Mucosa of stomach (tissue), 1 donor: ENCODE results near the gene LCN10.
"Not testable (repeated sequence)": the region's sequence is repeated elsewhere in the genome, so short reads cannot be mapped to it uniquely, and the experiment has no call there.

Experiments used
- H3K27me3 ChIP-seq: one replicate; pipeline ENCODE4 v1.7.0; 2013; ENCODE audit warnings: mild to moderate bottlenecking, low read length; ENCODE audit not compliant: control insufficient read depth, insufficient read depth
- H3K36me3 ChIP-seq: one replicate; pipeline ENCODE4 v1.7.0; 2013; ENCODE audit warnings: low read length; ENCODE audit not compliant: control insufficient read depth, insufficient read depth
- H3K4me1 ChIP-seq: one replicate; pipeline ENCODE4 v1.7.0; 2013; ENCODE audit warnings: mild to moderate bottlenecking, low read length; ENCODE audit not compliant: control insufficient read depth, insufficient read depth
- H3K4me3 ChIP-seq: one replicate; pipeline ENCODE4 v1.7.0; 2013; ENCODE audit warnings: low read length
- H3K9ac ChIP-seq: one replicate; pipeline ENCODE4 v1.7.0; 2013; ENCODE audit warnings: mild to moderate bottlenecking, low read length, moderate library complexity
- H3K9me3 ChIP-seq: one replicate; pipeline ENCODE4 v1.7.0; 2013; ENCODE audit warnings: mild to moderate bottlenecking, low read length, moderate library complexity; ENCODE audit not compliant: control insufficient read depth
- donor health status: Pancreatic carcinoma.

LCN10 gene

GRCh38 chr9:136709454-136710109, 33.2 kb downstream of the LCN10 start:
- Histone ChIP-seq H3K4me1 (peaks cover 11% of the 10 kb centered on the region), H3K27me3 (peaks cover 33% of the 10 kb centered on the region), H3K9ac (no peak overlapping the region)

GRCh38 chr9:136707849-136708517, 34.8 kb downstream of the LCN10 start:
- Histone ChIP-seq H3K36me3 (no peaks in the 10 kb centered on the region), H3K9ac (no peak overlapping the region), H3K4me3 (no peak overlapping the region), H3K9me3 (no peaks in the 10 kb centered on the region), H3K27me3 (peaks cover 17% of the 10 kb centered on the region), H3K4me1 (peaks cover 11% of the 10 kb centered on the region)

More at GRCh38 chr9:136709454-136710109, 33.2 kb downstream of the LCN10 start:
- no peaks in the 10 kb centered on the region for H3K36me3 ChIP-seq
- H3K9me3 ChIP-seq, result no peaks in the 10 kb centered on the region
- no peak overlapping the region for H3K4me3 ChIP-seq

- H3K4me3 ChIP-seq, result no peak overlapping the region
- H3K4me1 ChIP-seq, result peaks cover 11% of the 10 kb centered on the region
- no peaks in the 10 kb centered on the region for H3K36me3 ChIP-seq
- H3K9ac ChIP-seq, result no peak overlapping the region
- no peaks in the 10 kb centered on the region for H3K9me3 ChIP-seq
- peaks cover 12% of the 10 kb centered on the region for H3K27me3 ChIP-seq
Measured at GRCh38 chr9:136707011-136707410, 35.7 kb downstream of the LCN10 start.

- Histone ChIP-seq H3K36me3 (no peaks in the 10 kb centered on the region), H3K27me3 (peaks cover 18% of the 10 kb centered on the region), H3K4me1 (peaks cover 13% of the 10 kb centered on the region), H3K9me3 (no peaks in the 10 kb centered on the region), H3K9ac (no peak overlapping the region), H3K4me3 (no peak overlapping the region)
Measured at GRCh38 chr9:136705564-136705963, 37.2 kb downstream of the LCN10 start.

GRCh38 chr9:136704741-136705140, 38.0 kb downstream of the LCN10 start:
- H3K4me3 ChIP-seq, H3K9me3 ChIP-seq, H3K36me3 ChIP-seq, H3K9ac ChIP-seq: not testable (repeated sequence)
- H3K27me3 ChIP-seq, result peaks cover 19% of the 10 kb centered on the region
- H3K4me1 ChIP-seq, result peaks cover 13% of the 10 kb centered on the region

GRCh38 chr9:136703276-136703860, 39.4 kb downstream of the LCN10 start:
- no peaks in the 10 kb centered on the region for H3K36me3 ChIP-seq
- no peaks in the 10 kb centered on the region for H3K9me3 ChIP-seq
- H3K27me3 ChIP-seq, result peaks cover 17% of the 10 kb centered on the region
- H3K4me3 ChIP-seq, result no peak overlapping the region
- peaks cover 13% of the 10 kb centered on the region for H3K4me1 ChIP-seq
- no peak overlapping the region for H3K9ac ChIP-seq

GRCh38 chr9:136701668-136702053, 41.1 kb downstream of the LCN10 start:
- Histone ChIP-seq H3K9ac (no peak overlapping the region), H3K4me1 (peaks cover 25% of the 10 kb centered on the region), H3K36me3 (no peaks in the 10 kb centered on the region), H3K4me3 (no peak overlapping the region), H3K27me3 (peaks cover 17% of the 10 kb centered on the region), H3K9me3 (no peaks in the 10 kb centered on the region)

GRCh38 chr9:136700959-136701667, 41.6 kb downstream of the LCN10 start:
- Histone ChIP-seq H3K9me3 (no peaks in the 10 kb centered on the region), H3K4me3 (no peak overlapping the region), H3K27me3 (peaks cover 18% of the 10 kb centered on the region), H3K36me3 (no peaks in the 10 kb centered on the region), H3K9ac (no peak overlapping the region), H3K4me1 (peaks cover 29% of the 10 kb centered on the region)

GRCh38 chr9:136700304-136700703, 42.4 kb downstream of the LCN10 start:
- peaks cover 35% of the 10 kb centered on the region for H3K4me1 ChIP-seq
- H3K36me3 ChIP-seq, result no peaks in the 10 kb centered on the region
- no peak overlapping the region for H3K4me3 ChIP-seq
- peaks cover 20% of the 10 kb centered on the region for H3K27me3 ChIP-seq
- H3K9ac ChIP-seq, result no peak overlapping the region
- no peaks in the 10 kb centered on the region for H3K9me3 ChIP-seq

GRCh38 chr9:136698635-136699246, 44.0 kb downstream of the LCN10 start:
- peaks cover 46% of the 10 kb centered on the region for H3K4me1 ChIP-seq
- no peak overlapping the region for H3K4me3 ChIP-seq
- H3K36me3 ChIP-seq, result no peaks in the 10 kb centered on the region
- H3K9ac ChIP-seq, result no peak overlapping the region
- peaks cover 20% of the 10 kb centered on the region for H3K27me3 ChIP-seq
- no peaks in the 10 kb centered on the region for H3K9me3 ChIP-seq

- no peak overlapping the region for H3K4me3 ChIP-seq
Measured at GRCh38 chr9:136697821-136698526, 44.8 kb downstream of the LCN10 start.

More at GRCh38 chr9:136697821-136698526, 44.8 kb downstream of the LCN10 start:
- peaks cover 54% of the 10 kb centered on the region for H3K4me1 ChIP-seq
- H3K9me3 ChIP-seq, result no peaks in the 10 kb centered on the region
- no peak overlapping the region for H3K9ac ChIP-seq
- H3K27me3 ChIP-seq, result peaks cover 20% of the 10 kb centered on the region
- no peaks in the 10 kb centered on the region for H3K36me3 ChIP-seq
